SU-DHL-6 (cell line): ENCODE data around the gene PLCL1.

Experiments
- CTCF ChIP-seq: fragments of 200-600 bp; sonication (generic); IDR thresholded peaks from one replicate; pipeline ENCODE4 v1.5.1; 2017; ENCODE audit warnings: antibody characterized with exemption, mild to moderate bottlenecking, low read length, moderate library complexity; ENCODE audit not compliant: insufficient read depth, poor library complexity, severe bottlenecking
- EZH2phosphoT487 ChIP-seq: fragments of 200-600 bp; sonication (generic), shearing (Covaris generic); conservative IDR thresholded peaks from 2 replicates; pipeline ENCODE4 v1.6.1; 2018; ENCODE audit warnings: mild to moderate bottlenecking, antibody characterized with exemption, low read length, moderate library complexity, mixed read lengths

- TF ChIP-seq CTCF, result no peak
- TF ChIP-seq EZH2phosphoT487, result no peak
Measured at GRCh38 chr2:197760293-197760657, 44.1 kb upstream of the PLCL1 start.
